ENCODE data around the gene AATK. TPM values are rescaled to one million over a fixed set of nuclear protein-coding genes. Genes with fewer than 3 reads are reported as not detected.
A peak's percentile ranks its signal among the peaks of the same experiment; 100 is the strongest.

The AATK gene
- total and polyA plus RNA-seq, 9 of the 15 experiments (the other 6 are each of a cell fraction or from before 2014, with no cell fraction given): 0.11 to 0.55 (median 0.38) TPM; not detected in 5

DNA sequence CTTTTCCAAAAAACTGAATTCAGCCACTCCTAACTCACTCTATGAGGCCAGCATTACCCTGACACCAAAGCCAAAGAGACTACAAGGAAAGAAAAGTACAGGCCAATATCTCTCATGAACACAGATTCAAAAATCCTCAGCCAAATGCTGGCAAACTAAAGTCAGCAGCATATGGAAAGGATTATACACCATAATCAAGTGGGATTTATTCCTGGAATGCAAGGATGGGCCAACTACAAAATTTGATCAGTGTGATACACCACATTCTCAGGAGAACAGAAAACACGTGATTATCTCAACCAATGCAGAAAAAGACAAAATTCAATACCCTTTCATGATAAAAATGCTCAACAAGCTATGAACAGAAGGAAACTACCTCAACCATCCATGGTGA, 7.7 kb upstream of the AATK start (continued):
- TF ChIP-seq, protein P1, sequence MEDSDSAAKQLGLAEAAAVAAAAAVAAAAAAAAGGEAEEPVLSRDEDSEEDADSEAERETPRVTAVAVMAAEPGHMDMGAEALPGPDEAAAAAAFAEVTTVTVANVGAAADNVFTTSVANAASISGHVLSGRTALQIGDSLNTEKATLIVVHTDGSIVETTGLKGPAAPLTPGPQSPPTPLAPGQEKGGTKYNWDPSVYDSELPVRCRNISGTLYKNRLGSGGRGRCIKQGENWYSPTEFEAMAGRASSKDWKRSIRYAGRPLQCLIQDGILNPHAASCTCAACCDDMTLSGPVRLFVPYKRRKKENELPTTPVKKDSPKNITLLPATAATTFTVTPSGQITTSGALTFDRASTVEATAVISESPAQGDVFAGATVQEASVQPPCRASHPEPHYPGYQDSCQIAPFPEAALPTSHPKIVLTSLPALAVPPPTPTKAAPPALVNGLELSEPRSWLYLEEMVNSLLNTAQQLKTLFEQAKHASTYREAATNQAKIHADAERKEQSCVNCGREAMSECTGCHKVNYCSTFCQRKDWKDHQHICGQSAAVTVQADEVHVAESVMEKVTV (CRISPR knock-in tag; IDR thresholded peaks at IDR 0.05): no peak
- TF ChIP-seq KDM4B (IDR thresholded peaks at IDR 0.05; ENCODE audit: borderline replicate concordance in 2 of 2, low read depth in 1 of 2): no peak
- no peak for TF ChIP-seq ASH1L (IDR thresholded peaks at IDR 0.05; ENCODE audit: borderline replicate concordance, low read depth, partially characterized antibody)
- TF ChIP-seq MTA2 (IDR thresholded peaks at IDR 0.05; ENCODE audit: low read depth): no peak
- no peak for TF ChIP-seq PYGO2 (tag; IDR thresholded peaks at IDR 0.05)

DNA sequence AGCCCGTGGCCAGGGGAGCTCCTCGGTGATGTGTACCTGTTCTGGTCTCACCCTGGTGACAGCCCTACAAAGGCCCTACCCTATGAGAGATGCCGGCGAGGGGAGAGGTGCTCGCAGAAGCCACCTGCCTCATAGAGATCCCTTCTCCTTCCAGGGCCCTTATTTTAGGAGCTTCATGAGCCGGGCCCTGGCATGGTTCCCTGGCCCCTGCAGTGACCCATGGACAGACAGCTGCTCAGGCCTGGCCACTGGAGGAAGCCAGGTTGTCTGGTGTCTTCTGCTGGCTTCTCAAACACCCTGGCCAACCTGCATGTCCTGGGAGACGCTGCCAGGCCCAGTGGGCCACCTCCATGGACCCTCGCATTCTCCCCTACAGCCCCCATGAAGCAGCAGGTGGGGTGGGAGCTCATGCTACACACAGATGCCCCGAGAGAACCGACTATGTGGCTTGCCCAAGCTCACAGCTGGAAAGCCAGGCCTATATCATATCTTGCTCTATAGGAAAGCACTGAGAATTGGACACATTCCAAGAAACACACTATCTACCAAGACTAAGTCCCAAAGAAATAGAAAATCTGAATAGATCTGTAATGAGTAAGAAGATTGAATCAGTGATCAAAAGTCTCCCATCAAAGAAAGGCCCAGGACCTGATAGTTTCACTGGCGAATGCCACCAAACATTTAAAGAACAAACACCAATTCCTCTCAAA, 7.2 kb upstream of the AATK start:
- DNase-seq (ENCODE audit: extremely low read depth in 1 of 4, low spot score in 3 of 4) (no peak), ATAC-seq (no peak), FAIRE-seq (no peak)
- H3K4me1 ChIP-seq (replicated peaks in 1 of 2; ENCODE audit: control insufficient read depth in 2 of 2, insufficient read depth in 2 of 2, low read length in 2 of 2): peaks cover 0 to 9% of the 10 kb centered on the region in 2 experiments; a peak in 3 of 5 replicates
- H3K27me3 ChIP-seq (ENCODE audit: control insufficient read depth in 2 of 2, insufficient read depth in 2 of 2, low read length in 2 of 2): peaks cover 5 to 42% of the 10 kb centered on the region in 2 experiments; a peak in 4 of 5 replicates
- no peaks in the 10 kb centered on the region for H3K36me3 ChIP-seq (ENCODE audit: control insufficient read depth, insufficient read depth, low read length)
- ChIA-PET CTCF (ENCODE audit: low intra/inter-chr PET ratio) (no interaction called here), POLR2A (no interaction called here)
- no peaks in the 10 kb centered on the region for H4K20me1 ChIP-seq (replicated peaks; ENCODE audit: control insufficient read depth, insufficient read depth, low read length)
- intact Hi-C loops (cut with micrococcal nuclease) (no loop called here), in situ Hi-C loops (cut with MboI) (no loop called here)
- WGBS (ENCODE audit: insufficient coverage, low coverage, missing lambda C conversion rate): 26% methylated on average over 10 of the region's 11 CpGs
- no peak overlapping the region for H2AFZ ChIP-seq (ENCODE audit: low read depth, low read length)
- no TSS peak for BruUV-seq (replicated peaks)
- no peaks in the 10 kb centered on the region for H3K9me1 ChIP-seq (ENCODE audit: control insufficient read depth, insufficient read depth, low read length)
- H3K4me3 ChIP-seq: no peak overlapping the region
- no peaks in the 10 kb centered on the region; the same call in none of the 2 replicates for H3K9me3 ChIP-seq (replicated peaks; ENCODE audit: control insufficient read depth, insufficient read depth, low read depth, low read length)
- peak overlapping the region in 1 of 2 experiments; percentile 68; a peak in 1 of 4 replicates for H3K9ac ChIP-seq (ENCODE audit: insufficient read depth in 1 of 2, low read depth in 2 of 2, low read length in 2 of 2)
- TF ChIP-seq ZNF668 (CRISPR knock-in tag; IDR thresholded peaks at IDR 0.05) (no peak), NFIC (IDR thresholded peaks at IDR 0.05) (peak; percentile 44), ZNF316 (IDR thresholded peaks at IDR 0.05) (no peak), NCOA4 (IDR thresholded peaks at IDR 0.05; ENCODE audit: partially characterized antibody) (no peak)
- TF ChIP-seq, protein P2, sequence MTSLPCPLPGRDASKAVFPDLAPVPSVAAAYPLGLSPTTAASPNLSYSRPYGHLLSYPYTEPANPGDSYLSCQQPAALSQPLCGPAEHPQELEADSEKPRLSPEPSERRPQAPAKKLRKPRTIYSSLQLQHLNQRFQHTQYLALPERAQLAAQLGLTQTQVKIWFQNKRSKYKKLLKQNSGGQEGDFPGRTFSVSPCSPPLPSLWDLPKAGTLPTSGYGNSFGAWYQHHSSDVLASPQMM (CRISPR knock-in tag; IDR thresholded peaks at IDR 0.05): no peak
- no peak overlapping the region for H3K27ac ChIP-seq (ENCODE audit: extremely low read depth, low read depth, low read length)
- no peak overlapping the region for H3K4me2 ChIP-seq (ENCODE audit: insufficient read depth, low read length)
- H3K79me2 ChIP-seq (ENCODE audit: control insufficient read depth, insufficient read depth, low read length): no peaks in the 10 kb centered on the region
